NCI-H187 treated with DMSO at 0.1 percent for 48 hours (cell line): ENCODE results near the gene CLTCL1.
"Not testable (repeated sequence)": the region's sequence is repeated elsewhere in the genome, so short reads cannot be mapped to it uniquely, and the experiment has no call there.

Source experiments
- DNase-seq: peaks from one replicate; lab custom pipeline; 2025; lab: John Stamatoyannopoulos, UW

Gene CLTCL1

GRCh38 chr22:19175602-19176174 is 115.8 kb downstream of the CLTCL1 start:
- DNase-seq = no peak

DNA sequence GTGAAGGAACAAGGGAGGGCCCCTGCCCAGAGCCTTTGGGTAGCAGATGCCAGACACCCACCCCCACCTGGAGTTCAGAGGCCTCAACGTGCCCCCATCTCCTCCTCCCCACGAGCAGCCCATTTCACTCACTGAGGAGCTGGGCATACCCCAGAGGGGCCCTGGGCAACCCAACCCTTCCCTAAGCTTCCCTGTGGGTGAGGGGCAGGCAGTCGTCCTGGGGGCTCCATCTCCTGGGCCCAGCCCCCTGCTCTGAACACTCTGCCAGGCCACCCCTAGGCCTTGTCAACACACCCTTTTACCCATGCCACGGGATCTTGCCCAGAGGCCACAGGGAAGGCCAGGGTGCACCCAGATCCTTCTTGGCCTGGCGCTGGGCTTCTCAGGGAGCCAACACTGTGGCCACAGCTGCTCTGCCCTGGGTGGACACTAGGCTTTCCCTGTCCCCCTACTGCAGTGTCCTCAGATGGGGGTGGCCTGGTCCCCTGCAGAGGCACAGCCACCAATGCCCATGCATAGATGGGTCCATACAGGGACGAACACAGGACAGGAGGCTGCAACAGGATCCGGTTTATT is 116.4 kb downstream of the CLTCL1 start:
- no peak for DNase-seq

GRCh38 chr22:19174106-19175025 is 117.2 kb downstream of the CLTCL1 start:
- no peak for DNase-seq

GRCh38 chr22:19173047-19174035 is 118.2 kb downstream of the CLTCL1 start:
- no peak for DNase-seq

- DNase-seq = no peak
These were observed 119.1 kb downstream of the CLTCL1 start for GRCh38 chr22:19172213-19173046.

- DNase-seq = no peak
These were observed 121.6 kb downstream of the CLTCL1 start for GRCh38 chr22:19169947-19170318.

DNA sequence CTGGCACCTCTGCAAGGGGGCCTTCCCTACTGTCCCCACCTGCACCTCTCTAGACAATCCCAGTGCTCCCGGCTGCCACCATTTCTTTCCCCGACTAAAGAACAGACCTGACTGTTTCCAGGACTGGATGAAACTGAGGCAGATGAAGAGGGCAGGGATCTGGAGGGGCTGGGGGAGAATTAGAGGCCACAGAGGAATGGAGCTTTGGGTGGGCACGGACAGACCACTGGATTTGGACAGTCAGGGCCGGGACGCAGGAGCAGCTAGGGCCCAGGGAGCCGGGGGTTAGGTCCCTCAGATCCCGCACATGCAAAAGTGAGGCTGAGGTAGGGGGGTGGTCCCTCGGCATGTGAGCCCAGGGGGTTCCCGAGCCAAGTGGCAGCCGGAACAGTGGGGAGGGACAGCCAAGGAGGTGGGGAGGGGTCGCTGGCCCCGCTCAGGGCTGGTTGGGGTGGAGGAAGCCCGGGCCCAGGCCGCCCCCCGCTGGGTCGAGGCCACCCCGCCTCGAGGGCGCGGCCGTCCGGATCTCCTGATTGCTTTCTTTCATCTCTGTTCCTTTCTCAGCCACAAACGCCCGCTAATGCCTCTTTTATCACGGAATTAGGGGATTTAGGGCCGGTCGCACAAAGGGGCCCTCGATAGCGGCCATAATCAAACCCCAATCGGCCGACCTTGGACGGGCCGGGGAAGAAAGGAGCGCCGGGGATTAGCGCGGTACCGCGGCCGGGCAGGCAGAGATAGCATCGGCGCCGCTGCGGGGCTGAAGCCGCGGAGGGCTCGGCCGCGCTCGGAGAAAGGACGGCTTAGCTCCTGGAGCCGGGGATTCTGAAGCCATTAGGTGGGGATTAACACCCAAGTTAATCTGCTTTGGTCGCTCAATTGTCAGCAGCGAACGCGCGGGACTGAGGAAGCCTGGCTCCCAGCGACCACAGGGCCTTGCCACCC is 122.2 kb downstream of the CLTCL1 start:
- DNase-seq = no peak

DNA sequence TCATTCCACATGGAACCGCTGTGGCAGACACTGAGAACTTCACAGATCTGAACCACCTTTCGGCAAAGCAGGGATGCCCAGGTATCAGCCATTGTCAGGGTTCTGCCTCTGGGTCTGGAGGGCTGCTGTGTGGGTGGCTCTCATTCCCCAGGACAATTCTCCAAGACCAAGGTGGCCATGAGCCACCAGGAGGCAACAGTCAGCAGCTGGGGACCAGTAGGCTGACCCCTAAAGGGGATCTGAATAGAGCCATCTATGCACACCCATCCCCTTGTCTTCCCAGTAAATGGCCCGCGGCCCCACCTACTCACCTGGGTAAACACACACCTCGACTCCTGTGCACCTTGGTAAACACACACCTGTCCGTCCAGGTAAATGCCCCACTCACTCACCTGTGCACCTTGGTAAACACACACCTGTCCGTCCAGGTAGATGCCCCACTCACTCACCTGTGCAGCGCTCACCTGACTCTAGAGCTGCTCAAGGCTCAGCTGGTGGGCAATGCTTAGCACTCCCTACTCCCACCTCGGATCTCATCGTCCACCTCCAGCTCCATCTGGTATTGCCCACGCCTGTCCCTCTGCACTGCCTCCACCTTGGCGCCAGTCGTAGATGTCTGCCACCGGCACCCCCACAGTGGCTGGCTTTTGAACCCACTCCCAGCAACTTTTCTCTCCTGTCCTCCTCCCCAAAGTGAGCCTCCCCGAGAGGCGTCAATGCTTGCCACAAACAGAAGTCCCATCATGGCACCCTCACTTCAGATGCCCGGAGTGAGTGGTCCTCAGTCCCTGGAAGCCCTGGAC is 123.2 kb downstream of the CLTCL1 start:
- no peak for DNase-seq

GRCh38 chr22:19167106-19167869 is 124.2 kb downstream of the CLTCL1 start:
- no peak for DNase-seq

- no peak for DNase-seq
These were observed 125.1 kb downstream of the CLTCL1 start for GRCh38 chr22:19166421-19166820.

DNA sequence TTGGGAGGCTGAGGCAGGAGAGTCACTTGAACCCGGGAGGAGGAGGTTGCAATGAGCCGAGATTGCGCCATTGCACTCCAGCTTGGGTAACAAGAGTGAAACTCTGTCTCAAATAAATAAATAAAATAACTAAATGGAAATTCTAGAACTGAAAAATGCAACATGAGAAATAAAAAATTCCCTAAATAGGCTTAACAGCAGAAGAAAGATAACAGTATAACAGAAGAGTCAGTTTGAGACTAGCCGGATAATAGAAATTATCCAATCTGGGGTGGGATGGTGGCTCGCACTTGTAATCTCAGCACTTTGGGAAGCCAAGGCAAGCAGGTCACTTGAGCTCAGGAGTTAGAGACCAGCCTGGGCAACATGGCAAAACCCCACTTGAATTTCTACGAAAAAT is 127.1 kb downstream of the CLTCL1 start:
- no peak for DNase-seq

GRCh38 chr22:19158649-19159048 is 132.9 kb downstream of the CLTCL1 start:
- not testable (repeated sequence) for DNase-seq

DNA sequence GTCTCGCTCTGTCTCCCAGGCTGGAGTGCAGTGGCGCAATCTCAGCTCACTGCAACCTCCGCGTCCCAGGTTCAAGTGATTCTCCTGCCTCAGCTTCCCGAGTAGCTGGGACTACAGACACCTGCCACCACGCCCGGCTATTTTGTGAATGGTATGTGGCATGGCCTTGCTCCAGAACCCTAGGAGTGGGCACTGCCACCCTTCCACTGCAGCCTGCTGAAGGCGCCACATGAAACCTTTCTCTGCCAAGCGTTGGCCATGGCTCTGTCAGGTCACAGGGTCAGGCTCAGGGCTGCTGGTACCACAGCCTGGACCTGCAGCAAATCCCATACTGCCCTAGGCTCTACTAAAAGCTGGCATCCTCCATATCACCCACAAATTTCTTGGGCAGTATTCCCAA is 135.4 kb downstream of the CLTCL1 start:
- DNase-seq = not testable (repeated sequence)

GRCh38 chr22:19152942-19153883 is 138.3 kb downstream of the CLTCL1 start:
- no peak for DNase-seq

- DNase-seq = no peak
These were observed 140.0 kb downstream of the CLTCL1 start for GRCh38 chr22:19151329-19152191.
